GM12878 (cell line): ENCODE measurements around the gene PNPLA5. TPM values are rescaled to one million over a fixed set of nuclear protein-coding genes. Genes with fewer than 3 reads are reported as not detected.
A peak's percentile ranks its signal among the peaks of the same experiment; 100 is the strongest.

Experiments used
- ATAC-seq: fragments of 200-7000 bp; cut with Tn5 transposase; 3 replicates; pipeline ENCODE4 v1.9.1; 2020; ENCODE audit warnings: mild to moderate bottlenecking, moderate library complexity
- BruUV-seq: library from RNA; stranded (reverse); fragments of 400-500 nt; replicated peaks from 2 replicates; lab custom pipeline; 2021; lab: Mats Ljungman, UMichigan
- CTCF ChIA-PET: fragments of 300-600 bp; sonication (Branson Sonifier 250); formaldehyde crosslinking; extraction: SDS; loops from one replicate; lab custom pipeline; 2021; ENCODE audit warnings: inconsistent platforms; lab: Yijun Ruan, JAX
- POLR2A ChIA-PET: fragments of 350-600 bp; formaldehyde crosslinking; extraction: SDS; loops from one replicate; lab custom pipeline; 2021; ENCODE audit warnings: inconsistent platforms; lab: Charles Lee
- RAD21 ChIA-PET: fragments of 300-600 bp; sonication (Branson Sonifier 250); formaldehyde crosslinking; loops from one replicate; lab custom pipeline; 2023; ENCODE audit warnings: antibody characterized with exemption; ENCODE audit not compliant: unreplicated experiment; lab: Charles Lee
- SMC1A ChIA-PET: fragments of 300-600 bp; sonication (Branson Sonifier 250); formaldehyde crosslinking; loops from one replicate; lab custom pipeline; 2023; ENCODE audit not compliant: unreplicated experiment, uncharacterized antibody; lab: Charles Lee
- DNase-seq: peaks from one replicate; pipeline ENCODE4 v3.0.0-alpha.2; 2011; ENCODE audit warnings: low read depth, low spot score
- FAIRE-seq: peaks from 3 replicates; lab custom pipeline; 2011; peaks lifted over from hg19 to GRCh38; lab: Jason Lieb, UNC
- H2AFZ ChIP-seq: 2 replicates; pipeline ENCODE4 v1.6.0; 2011; ENCODE audit warnings: low read depth, low read length, control low read depth; ENCODE audit not compliant: control insufficient read depth
- H3K27ac ChIP-seq: 2 replicates; pipeline ENCODE4 v1.5.1; 2011; ENCODE audit warnings: control low read depth; ENCODE audit not compliant: control insufficient read depth, insufficient read depth
- H3K27me3 ChIP-seq, 2 experiments: replicated peaks in 1 of 2; 2 replicates each; pipeline versions ENCODE4 v1.6.0 to v1.6.1; 2011; ENCODE audit warnings: low read length in 1 of 2; ENCODE audit not compliant: control insufficient read depth in 2 of 2, insufficient read depth in 2 of 2
- H3K36me3 ChIP-seq, 2 experiments: 2 replicates each; pipeline ENCODE4 v1.5.1; 2011; ENCODE audit warnings: low read length in 1 of 2; ENCODE audit not compliant: control insufficient read depth in 2 of 2, insufficient read depth in 2 of 2
- H3K4me1 ChIP-seq: 2 replicates; pipeline ENCODE4 v1.6.1; 2011; ENCODE audit warnings: mild to moderate bottlenecking, low read length, moderate library complexity, mixed read lengths; ENCODE audit not compliant: control insufficient read depth, insufficient read depth
- H3K4me2 ChIP-seq: 2 replicates; pipeline ENCODE4 v1.6.0; 2011; ENCODE audit warnings: control low read depth; ENCODE audit not compliant: control insufficient read depth, insufficient read depth
- H3K4me3 ChIP-seq: fragments of 200-600 bp; sonication (generic); 2 replicates; pipeline ENCODE4 v1.5.1; 2016
- H3K79me2 ChIP-seq: 2 replicates; pipeline ENCODE4 v1.6.0; 2011; ENCODE audit warnings: low read length; ENCODE audit not compliant: control insufficient read depth, insufficient read depth
- H3K9ac ChIP-seq: 2 replicates; pipeline ENCODE4 v1.8.0; 2011; ENCODE audit warnings: low read length, control low read depth, mixed read lengths; ENCODE audit not compliant: control insufficient read depth, insufficient read depth
- H3K9me3 ChIP-seq: replicated peaks from 3 replicates; pipeline ENCODE4 v1.5.1; 2011; ENCODE audit warnings: mild to moderate bottlenecking, low read length; ENCODE audit not compliant: control insufficient read depth, insufficient read depth
- H4K20me1 ChIP-seq: 2 replicates; pipeline ENCODE4 v1.6.0; 2011; ENCODE audit not compliant: control insufficient read depth, insufficient read depth
- BCL3 ChIP-seq: IDR thresholded peaks from 2 replicates; pipeline ENCODE4 v1.6.1; 2011; ENCODE audit warnings: borderline replicate concordance, low read depth, mild to moderate bottlenecking, moderate library complexity, low read length; ENCODE audit not compliant: insufficient read depth, poor library complexity, severe bottlenecking
- ELK1 ChIP-seq: IDR thresholded peaks from 2 replicates; pipeline ENCODE4 v1.6.1; 2012; ENCODE audit warnings: low read depth, low read length, improper control_type of control experiment
- GABPA ChIP-seq: IDR thresholded peaks from 2 replicates; pipeline ENCODE4 v1.6.1; 2014; ENCODE audit warnings: antibody characterized with exemption, low read depth, mild to moderate bottlenecking, inconsistent platforms
- KDM1A ChIP-seq: fragments of 200-600 bp; sonication (generic); IDR thresholded peaks from 2 replicates; pipeline ENCODE4 v1.6.1; 2016; ENCODE audit warnings: borderline replicate concordance
- TCF3 ChIP-seq: IDR thresholded peaks from 2 replicates; pipeline ENCODE4 v1.6.1; 2012; ENCODE audit warnings: low read depth, mild to moderate bottlenecking, low read length, borderline replicate concordance; ENCODE audit not compliant: insufficient read depth
- YY1 ChIP-seq: IDR thresholded peaks from 2 replicates; pipeline ENCODE4 v1.6.1; 2011; ENCODE audit warnings: low read depth, mild to moderate bottlenecking, low read length
- ZBTB11 ChIP-seq: fragments of 450-650 bp; formaldehyde crosslinking; IDR thresholded peaks from 2 replicates; pipeline ENCODE4 v1.5.0; 2022; ENCODE audit warnings: mild to moderate bottlenecking, missing genetic modification characterization
- ZNF217 ChIP-seq: fragments of 450-650 bp; IDR thresholded peaks from 2 replicates; pipeline ENCODE4 v1.6.1; 2017; ENCODE audit warnings: antibody characterized with exemption, mild to moderate bottlenecking
- ZNF274 ChIP-seq: IDR thresholded peaks from one replicate; pipeline ENCODE4 v1.8.0; 2011; ENCODE audit not compliant: insufficient read length, insufficient read depth
- WGBS: methylation state at CpG from one replicate; pipeline ENCODE4 v1.1.6; 2016; ENCODE audit warnings: low lambda C conversion rate; ENCODE audit not compliant: insufficient replicate concordance, insufficient coverage; ENCODE audit errors: missing lambda C conversion rate; 5-methylcytosine and 5-hydroxymethylcytosine counted together
- in situ Hi-C: fragments of 300-500 bp; cut with MboI; formaldehyde crosslinking; loops from 9 replicates; pipeline ENCODE4 v1.14.3; 2018; ENCODE audit warnings: mixed read lengths
- intact Hi-C: fragments of 100-400 bp; cut with micrococcal nuclease; formaldehyde crosslinking; loops from one replicate; pipeline ENCODE4 v1.14.2; 2022; ENCODE audit not compliant: unreplicated experiment
- polyA plus RNA-seq, 11 experiments: library from polyadenylated mRNA; depleted of rRNA in 4 of 11; unstranded in 6 of 11; stranded (reverse) in 5 of 11; fragments of >200 nt; fragmentation: Nextera tagmentation in 4 of 11; fragmentation: Illumina TruSeq in 1 of 11; extraction: Ambion mirVana in 4 of 11; extraction: Trizol in 1 of 11; gene quantifications; 1 replicate in 1 of 11; 2 replicates in 10 of 11; pipeline versions ENCODE4 v1.2.1 to v1.2.3, GENCODE V29; 2011 to 2016; ENCODE audit warnings: inconsistent platforms in 2 of 11, missing spikeins in 2 of 11, low read depth in 1 of 11
- total RNA-seq, 4 experiments: library from RNA; depleted of rRNA in 3 of 4; stranded (reverse); fragments of >200 nt in 3 of 4; fragmentation: Illumina TruSeq in 1 of 4; extraction: Trizol in 1 of 4; gene quantifications; 2 replicates each; pipeline versions ENCODE4 v1.2.1 to v1.2.3, GENCODE V29; 2013 to 2021

PNPLA5 gene
- total and polyA plus RNA-seq, 10 of the 15 experiments (the other 5 are each of a cell fraction or from before 2014, with no cell fraction given) = not detected

DNA sequence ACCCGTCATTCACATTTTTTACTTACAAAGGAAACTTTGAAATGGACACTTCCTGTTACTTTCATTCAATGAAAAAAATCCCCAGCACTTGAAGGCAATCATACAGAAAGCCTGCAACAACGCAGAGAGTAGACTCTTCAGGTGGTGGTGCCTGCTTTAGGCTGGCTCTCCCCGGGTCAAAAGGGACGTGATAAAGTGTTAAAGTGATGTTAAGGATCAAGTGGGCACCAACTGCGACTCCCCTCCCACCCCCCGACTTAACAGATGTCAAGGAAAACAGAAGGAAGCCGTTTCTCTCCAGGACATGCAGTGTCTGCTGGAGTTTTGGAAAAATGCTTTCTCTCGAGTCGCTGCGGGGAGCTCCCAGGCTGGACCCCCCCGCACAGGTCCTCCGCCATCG, 31.4 kb upstream of the PNPLA5 start:
- no peaks in the 10 kb centered on the region for H3K79me2 ChIP-seq
- H3K36me3 ChIP-seq = no peaks in the 10 kb centered on the region
- ChIA-PET SMC1A (no interaction called here), CTCF (no interaction called here), RAD21 (interaction anchor here (0.6 kb wide), 2 partner anchors 40 to 93 kb away, joined by 4 read pairs; no protein-coding TSS in a partner anchor), POLR2A (no interaction called here)
- FAIRE-seq (no peak), ATAC-seq (peak; percentile 65), DNase-seq (no peak)
- H3K9ac ChIP-seq = no peak overlapping the region
- no peaks in the 10 kb centered on the region for H3K4me1 ChIP-seq
- no peak overlapping the region for H3K27ac ChIP-seq
- H3K9me3 ChIP-seq = no peaks in the 10 kb centered on the region
- TF ChIP-seq ZNF217 (no peak), GABPA (no peak), ZNF274 (no peak), KDM1A (no peak), TCF3 (no peak)
- H4K20me1 ChIP-seq = no peaks in the 10 kb centered on the region
- H3K27me3 ChIP-seq = peaks cover 0 to 3% of the 10 kb centered on the region in 2 experiments; a peak in 2 of 4 replicates
- peak overlapping the region; percentile 84 for H2AFZ ChIP-seq
- intact Hi-C loops (no loop called here), in situ Hi-C loops (no loop called here)
- H3K4me3 ChIP-seq = no peak overlapping the region
- H3K4me2 ChIP-seq = peak overlapping the region; percentile 76
- 3% methylated on average over 11 of the region's 13 CpGs for WGBS
- BruUV-seq = no TSS peak

- SMC1A ChIA-PET = no interaction called here
- FAIRE-seq (no peak), DNase-seq (no peak), ATAC-seq (no peak)
- Histone ChIP-seq H3K27ac (no peak overlapping the region), H3K9ac (no peak overlapping the region), H2AFZ (no peak overlapping the region), H3K27me3 (peaks cover 0 to 3% of the 10 kb centered on the region in 2 experiments; a peak in 2 of 4 replicates), H3K9me3 (no peaks in the 10 kb centered on the region), H3K79me2 (no peaks in the 10 kb centered on the region), H3K36me3 (no peaks in the 10 kb centered on the region), H3K4me1 (no peaks in the 10 kb centered on the region), H4K20me1 (no peaks in the 10 kb centered on the region), H3K4me3 (no peak overlapping the region), H3K4me2 (no peak overlapping the region)
- in situ Hi-C loops (no loop called here), intact Hi-C loops (no loop called here)
- RAD21 ChIA-PET = no interaction called here
- POLR2A ChIA-PET = no interaction called here
- WGBS = 95% methylated on average over 3 of the region's 3 CpGs
- no TSS peak for BruUV-seq
- CTCF ChIA-PET = no interaction called here
- no peak for TF ChIP-seq BCL3
- TF ChIP-seq ELK1 = no peak
- no peak for TF ChIP-seq ZBTB11 (CRISPR knock-in tag)
- no peak for TF ChIP-seq YY1
Measured at GRCh38 chr22:43922123-43922522, 30.3 kb upstream of the PNPLA5 start.
